Measurements from ENCODE around the gene GNG7. TPM values are rescaled to one million over a fixed set of nuclear protein-coding genes. Genes with fewer than 3 reads are reported as not detected.
"Not testable (repeated sequence)": the region's sequence is repeated elsewhere in the genome, so short reads cannot be mapped to it uniquely, and the experiment has no call there.

The GNG7 gene
- total RNA-seq, 1 donor from 2014 or later, result 7.7 TPM

GRCh38 chr19:2494084-2494446 lies 208.4 kb downstream of the GNG7 start:
- H3K27ac Mint-ChIP-seq (ENCODE audit: unreplicated experiment), result no peak overlapping the region
- no peaks in the 10 kb centered on the region for H3K36me3 Mint-ChIP-seq (ENCODE audit: low read depth, unreplicated experiment)
- TF ChIP-seq CTCF (IDR thresholded peaks at IDR 0.05; ENCODE audit: unreplicated experiment), result no peak
- DNase-seq (ENCODE audit: low spot score), result no peak
- H3K4me3 Mint-ChIP-seq (ENCODE audit: unreplicated experiment), result no peak overlapping the region
- H3K9me3 Mint-ChIP-seq (ENCODE audit: unreplicated experiment), result no peaks in the 10 kb centered on the region
- peaks cover 20% of the 10 kb centered on the region for H3K27me3 Mint-ChIP-seq (ENCODE audit: unreplicated experiment)
- peaks cover 3% of the 10 kb centered on the region for H3K4me1 Mint-ChIP-seq (ENCODE audit: unreplicated experiment)

- H3K4me3 Mint-ChIP-seq (ENCODE audit: unreplicated experiment), result peak overlapping the region; percentile 62
- not testable (repeated sequence) for H3K27ac Mint-ChIP-seq (ENCODE audit: unreplicated experiment); DNase-seq (ENCODE audit: low spot score); H3K36me3 Mint-ChIP-seq (ENCODE audit: low read depth, unreplicated experiment); H3K4me1 Mint-ChIP-seq (ENCODE audit: unreplicated experiment); H3K9me3 Mint-ChIP-seq (ENCODE audit: unreplicated experiment)
- H3K27me3 Mint-ChIP-seq (ENCODE audit: unreplicated experiment), result peaks cover 20% of the 10 kb centered on the region
Measured at GRCh38 chr19:2493448-2493847, 209.0 kb downstream of the GNG7 start.

- Mint-ChIP-seq H3K36me3 (ENCODE audit: low read depth, unreplicated experiment) (no peaks in the 10 kb centered on the region), H3K9me3 (ENCODE audit: unreplicated experiment) (no peaks in the 10 kb centered on the region), H3K4me3 (ENCODE audit: unreplicated experiment) (no peak overlapping the region), H3K27ac (ENCODE audit: unreplicated experiment) (no peak overlapping the region), H3K4me1 (ENCODE audit: unreplicated experiment) (peaks cover 3% of the 10 kb centered on the region), H3K27me3 (ENCODE audit: unreplicated experiment) (peaks cover 20% of the 10 kb centered on the region)
- TF ChIP-seq CTCF (IDR thresholded peaks at IDR 0.05; ENCODE audit: unreplicated experiment), result no peak
- DNase-seq (ENCODE audit: low spot score), result no peak
Measured at GRCh38 chr19:2492870-2493269, 209.6 kb downstream of the GNG7 start.

DNA sequence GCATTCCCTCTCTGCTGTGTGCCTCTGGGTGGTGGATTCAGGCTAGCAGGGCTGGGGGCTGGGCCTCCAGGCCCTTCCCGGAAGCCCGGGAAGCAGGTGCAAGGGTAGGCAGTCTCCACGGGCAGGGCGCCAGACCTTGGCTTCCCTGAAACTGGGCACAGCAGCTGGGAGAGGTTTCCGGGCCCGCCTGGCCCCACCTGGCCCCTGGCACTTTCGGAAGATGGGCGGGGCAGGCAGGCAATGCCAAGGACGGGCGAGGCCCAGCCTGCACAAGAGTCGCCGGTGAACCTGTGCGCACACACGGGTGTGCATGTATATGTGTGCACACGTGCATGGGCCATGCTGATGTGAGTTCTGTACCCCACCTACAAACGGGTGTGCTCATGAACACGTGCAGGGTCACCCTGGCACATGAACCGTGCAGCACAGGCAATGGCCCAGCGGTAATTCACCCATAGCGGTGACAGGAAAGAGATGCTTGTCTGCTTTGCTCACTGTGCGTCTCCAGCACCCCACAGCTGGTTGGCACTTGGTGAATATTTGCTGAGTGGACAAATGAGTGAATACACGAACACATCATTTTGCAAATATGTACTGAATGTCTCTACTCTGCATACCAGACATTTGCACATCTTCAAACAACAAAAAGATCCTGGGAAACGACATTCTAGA lies 211.2 kb downstream of the GNG7 start:
- H3K4me3 Mint-ChIP-seq (ENCODE audit: unreplicated experiment), result no peak overlapping the region
- no peaks in the 10 kb centered on the region for H3K9me3 Mint-ChIP-seq (ENCODE audit: unreplicated experiment)
- TF ChIP-seq CTCF (IDR thresholded peaks at IDR 0.05; ENCODE audit: unreplicated experiment), result no peak
- H3K4me1 Mint-ChIP-seq (ENCODE audit: unreplicated experiment), result peaks cover 3% of the 10 kb centered on the region
- no peaks in the 10 kb centered on the region for H3K36me3 Mint-ChIP-seq (ENCODE audit: low read depth, unreplicated experiment)
- peaks cover 17% of the 10 kb centered on the region for H3K27me3 Mint-ChIP-seq (ENCODE audit: unreplicated experiment)
- no peak overlapping the region for H3K27ac Mint-ChIP-seq (ENCODE audit: unreplicated experiment)
- no peak for DNase-seq (ENCODE audit: low spot score)

- Mint-ChIP-seq H3K4me1 (ENCODE audit: unreplicated experiment) (peaks cover 3% of the 10 kb centered on the region), H3K27me3 (ENCODE audit: unreplicated experiment) (peaks cover 15% of the 10 kb centered on the region), H3K4me3 (ENCODE audit: unreplicated experiment) (no peak overlapping the region), H3K36me3 (ENCODE audit: low read depth, unreplicated experiment) (no peaks in the 10 kb centered on the region), H3K9me3 (ENCODE audit: unreplicated experiment) (no peaks in the 10 kb centered on the region), H3K27ac (ENCODE audit: unreplicated experiment) (no peak overlapping the region)
- no peak for DNase-seq (ENCODE audit: low spot score)
- TF ChIP-seq CTCF (IDR thresholded peaks at IDR 0.05; ENCODE audit: unreplicated experiment), result no peak
Measured at GRCh38 chr19:2490659-2491058, 211.8 kb downstream of the GNG7 start.

Data from endothelial cell (in vitro differentiated cells).